Lung (tissue), 12 donors: ENCODE data around the gene SMAD6. TPM values are rescaled to one million over a fixed set of nuclear protein-coding genes. Genes with fewer than 3 reads are reported as not detected.

ENCODE experiments used
- ATAC-seq: fragments of 200-7000 bp; cut with Tn5 transposase; one replicate; pipeline ENCODE4 v1.9.1; 2020; ENCODE audit warnings: moderate number of reproducible peaks; ENCODE audit not compliant: insufficient read depth, low FRiP score
- DNase-seq, 3 donors: peaks; one replicate each; pipeline ENCODE4 v3.0.0-alpha.2; 2013 to 2017
- H3K27ac ChIP-seq, 2 donors: one replicate each; pipeline ENCODE4 v1.5.1; 2013; ENCODE audit warnings: mild to moderate bottlenecking in 2 of 2, moderate library complexity in 2 of 2, control low read depth in 1 of 2, inconsistent platforms in 1 of 2, low read depth in 1 of 2, low read length in 1 of 2
- H3K27me3 ChIP-seq, 3 donors: one replicate each; pipeline ENCODE4 v1.5.1; 2013; ENCODE audit warnings: low read length in 2 of 3; ENCODE audit not compliant: control insufficient read depth in 3 of 3, insufficient read depth in 3 of 3
- H3K36me3 ChIP-seq, 4 donors: one replicate each; pipeline ENCODE4 v1.5.1; 2013; ENCODE audit warnings: low read length in 4 of 4, mild to moderate bottlenecking in 1 of 4, moderate library complexity in 1 of 4; ENCODE audit not compliant: control insufficient read depth in 4 of 4, insufficient read depth in 4 of 4
- H3K4me1 ChIP-seq, 5 donors: one replicate each; pipeline ENCODE4 v1.5.1; 2013; ENCODE audit warnings: low read length in 5 of 5, mild to moderate bottlenecking in 2 of 5, moderate library complexity in 1 of 5; ENCODE audit not compliant: control insufficient read depth in 5 of 5, insufficient read depth in 5 of 5
- H3K4me3 ChIP-seq: one replicate; pipeline ENCODE4 v1.5.1; 2013; ENCODE audit warnings: mild to moderate bottlenecking, control low read depth, moderate library complexity
- H3K9ac ChIP-seq, 2 donors: one replicate each; pipeline ENCODE4 v1.5.1; 2013; ENCODE audit warnings: low read length in 2 of 2, control low read depth in 1 of 2; ENCODE audit not compliant: insufficient read depth in 1 of 2
- H3K9me3 ChIP-seq, 4 donors: one replicate each; pipeline ENCODE4 v1.5.1; 2013; ENCODE audit warnings: low read length in 3 of 4, mild to moderate bottlenecking in 1 of 4, moderate library complexity in 1 of 4; ENCODE audit not compliant: control insufficient read depth in 4 of 4, insufficient read depth in 3 of 4
- WGBS, 2 donors: extraction: QIAGEN DNeasy Blood & Tissue Kit; methylation state at CpG; one replicate each; pipeline ENCODE4 v1.1.7; 2013; 5-methylcytosine and 5-hydroxymethylcytosine counted together
- polyA plus RNA-seq, 2 donors: library from polyadenylated mRNA; stranded (reverse); fragments of 200-250 nt; gene quantifications; one replicate each; pipeline ENCODE4 v1.2.1, GENCODE V29; 2013
- total RNA-seq, 2 donors: library from RNA; depleted of rRNA in 1 of 2; stranded (reverse); fragments of >200 nt in 1 of 2; gene quantifications; one replicate each; pipeline ENCODE4 v1.2.1, GENCODE V29; 2014 to 2021
- TF ChIP-seq, protein P1 (sequence below): IDR thresholded peaks from 2 replicates; pipeline ENCODE4 v1.5.1; 2012; ENCODE audit warnings: mild to moderate bottlenecking; ENCODE audit errors: control extremely low read depth, extremely low read depth
- donor health status: control.
- donor health status: control.
- donor health status: Bipolar disorder and iron deficiency.
- donor health status: healthy.
- donor health status: DM: yes; HTN: yes; CAD: no.

SMAD6 gene
- total and polyA plus RNA-seq, 4 donors: 24.2 to 67.9 (median 59.1) TPM

DNA sequence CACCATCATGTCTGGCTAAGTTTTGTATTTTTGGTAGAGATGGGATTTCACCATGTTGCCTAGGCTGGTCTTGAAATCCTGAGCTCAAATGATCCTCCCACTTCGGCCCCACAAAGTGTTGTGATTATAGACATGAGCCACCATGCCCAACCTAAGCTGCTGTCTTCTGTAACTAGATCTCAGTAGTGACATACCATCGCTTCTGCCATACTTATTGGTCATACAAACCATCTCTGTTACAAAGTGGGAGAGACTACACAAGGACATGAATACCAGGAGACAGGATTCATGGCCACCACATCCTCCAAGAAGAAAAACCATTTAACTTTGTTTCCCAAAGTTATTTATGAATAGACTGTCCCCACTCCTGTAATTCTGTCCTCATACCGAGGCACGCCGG lies 81.3 kb downstream of the SMAD6 start:
- H3K27ac ChIP-seq: no peak overlapping the region
- DNase-seq (peak in 1 of 3 donors; percentile 1), ATAC-seq (no peak)
- peaks cover 4 to 12% (median 7%) of the 10 kb centered on the region in 4 donors for H3K36me3 ChIP-seq
- TF ChIP-seq, protein P1, sequence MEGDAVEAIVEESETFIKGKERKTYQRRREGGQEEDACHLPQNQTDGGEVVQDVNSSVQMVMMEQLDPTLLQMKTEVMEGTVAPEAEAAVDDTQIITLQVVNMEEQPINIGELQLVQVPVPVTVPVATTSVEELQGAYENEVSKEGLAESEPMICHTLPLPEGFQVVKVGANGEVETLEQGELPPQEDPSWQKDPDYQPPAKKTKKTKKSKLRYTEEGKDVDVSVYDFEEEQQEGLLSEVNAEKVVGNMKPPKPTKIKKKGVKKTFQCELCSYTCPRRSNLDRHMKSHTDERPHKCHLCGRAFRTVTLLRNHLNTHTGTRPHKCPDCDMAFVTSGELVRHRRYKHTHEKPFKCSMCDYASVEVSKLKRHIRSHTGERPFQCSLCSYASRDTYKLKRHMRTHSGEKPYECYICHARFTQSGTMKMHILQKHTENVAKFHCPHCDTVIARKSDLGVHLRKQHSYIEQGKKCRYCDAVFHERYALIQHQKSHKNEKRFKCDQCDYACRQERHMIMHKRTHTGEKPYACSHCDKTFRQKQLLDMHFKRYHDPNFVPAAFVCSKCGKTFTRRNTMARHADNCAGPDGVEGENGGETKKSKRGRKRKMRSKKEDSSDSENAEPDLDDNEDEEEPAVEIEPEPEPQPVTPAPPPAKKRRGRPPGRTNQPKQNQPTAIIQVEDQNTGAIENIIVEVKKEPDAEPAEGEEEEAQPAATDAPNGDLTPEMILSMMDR: no peak
- H3K9ac ChIP-seq: no peak overlapping the region
- 93 to 94% methylated on average over 5 of the region's 5 CpGs for WGBS, 2 donors
- no peaks in the 10 kb centered on the region for H3K27me3 ChIP-seq
- H3K9me3 ChIP-seq: no peaks in the 10 kb centered on the region
- H3K4me3 ChIP-seq: no peak overlapping the region
- H3K4me1 ChIP-seq: peaks cover 0 to 10% (median 0%) of the 10 kb centered on the region in 5 donors

DNA sequence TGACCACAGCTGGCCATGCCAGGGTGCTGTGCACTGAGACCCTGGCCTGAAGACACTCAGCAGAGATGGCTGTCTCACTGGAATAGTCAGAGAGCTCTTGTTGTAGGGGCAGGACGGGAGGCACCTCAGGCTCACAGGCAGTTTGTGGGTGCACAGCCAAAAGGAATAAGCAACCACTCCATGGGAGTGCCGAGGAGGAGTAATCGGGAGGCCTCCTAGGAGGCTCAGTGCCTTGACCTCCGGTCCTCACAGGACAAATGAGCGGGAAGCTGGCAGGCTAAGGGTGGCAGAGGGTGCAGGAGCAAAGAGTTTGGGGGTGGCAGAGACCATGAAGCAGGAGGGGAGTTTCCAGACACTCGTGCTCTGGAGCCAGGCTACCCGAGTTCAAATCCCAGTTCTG lies 81.7 kb downstream of the SMAD6 start:
- WGBS, 2 donors: 91 to 93% methylated on average over 7 of the region's 7 CpGs
- Histone ChIP-seq H3K4me3 (no peak overlapping the region), H3K36me3 (peaks cover 4 to 12% (median 7%) of the 10 kb centered on the region in 4 donors), H3K9me3 (no peaks in the 10 kb centered on the region), H3K4me1 (peaks cover 0 to 10% (median 0%) of the 10 kb centered on the region in 5 donors), H3K27me3 (no peaks in the 10 kb centered on the region), H3K27ac (no peak overlapping the region), H3K9ac (no peak overlapping the region)
- TF ChIP-seq, protein P1: no peak
- DNase-seq: no peak
- no peak for ATAC-seq

GRCh38 chr15:66784174-66784573 lies 82.1 kb downstream of the SMAD6 start:
- no peak for ATAC-seq
- 96 to 97% methylated on average over 4 of the region's 4 CpGs for WGBS, 2 donors
- peaks cover 0 to 10% (median 2%) of the 10 kb centered on the region in 5 donors for H3K4me1 ChIP-seq
- peak in 1 of 3 donors; percentile 1 for DNase-seq
- TF ChIP-seq, protein P1: no peak
- no peaks in the 10 kb centered on the region for H3K9me3 ChIP-seq
- H3K9ac ChIP-seq: no peak overlapping the region
- no peak overlapping the region for H3K4me3 ChIP-seq
- no peak overlapping the region for H3K27ac ChIP-seq
- H3K36me3 ChIP-seq: peaks cover 4 to 12% (median 7%) of the 10 kb centered on the region in 4 donors
- no peaks in the 10 kb centered on the region for H3K27me3 ChIP-seq

DNA sequence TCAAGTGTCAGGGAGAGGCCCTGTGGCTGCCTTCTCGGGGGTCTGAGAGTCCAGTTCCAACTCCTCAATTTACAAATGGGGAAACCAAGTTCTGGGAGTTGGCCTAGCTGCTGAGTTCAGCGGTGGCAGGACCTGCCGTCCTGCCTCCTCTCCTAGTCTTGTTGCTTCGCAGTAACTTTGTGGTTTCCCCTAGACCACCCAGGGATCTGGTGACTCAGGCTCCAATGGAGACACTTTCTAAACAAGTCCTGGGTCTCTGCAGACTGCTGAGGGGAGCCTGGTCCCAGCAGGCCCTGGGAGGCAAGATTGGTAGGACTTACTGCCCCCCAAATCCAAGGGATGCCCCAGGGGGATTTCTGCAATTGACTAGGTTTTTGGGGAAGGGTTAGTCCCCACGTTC lies 83.6 kb downstream of the SMAD6 start:
- Histone ChIP-seq H3K4me1 (peaks cover 0 to 11% (median 3%) of the 10 kb centered on the region in 5 donors), H3K36me3 (peaks cover 4 to 12% (median 6%) of the 10 kb centered on the region in 4 donors), H3K9me3 (no peaks in the 10 kb centered on the region), H3K27me3 (no peaks in the 10 kb centered on the region), H3K27ac (no peak overlapping the region), H3K4me3 (no peak overlapping the region), H3K9ac (no peak overlapping the region)
- TF ChIP-seq, protein P1: no peak
- DNase-seq (no peak), ATAC-seq (no peak)
- WGBS, 2 donors: 77 to 78% methylated on average over 5 of the region's 5 CpGs
